PC-3 (cell line): Measurements from ENCODE around the gene ABCG1. TPM values are rescaled to one million over a fixed set of nuclear protein-coding genes. Genes with fewer than 3 reads are reported as not detected.

Experiments used
- ATAC-seq: fragments of 200-7000 bp; cut with Tn5 transposase; 2 replicates; pipeline ENCODE4 v1.9.1; 2020; ENCODE audit warnings: mild to moderate bottlenecking, moderate library complexity
- BruUV-seq: library from RNA; stranded (reverse); fragments of 400-500 nt; replicated peaks from 2 replicates; lab custom pipeline; 2021; lab: Mats Ljungman, UMichigan
- CTCF ChIA-PET: fragments of 300-600 bp; sonication (Branson Sonifier 250); formaldehyde crosslinking; loops from one replicate; lab custom pipeline; 2022; ENCODE audit warnings: antibody characterized with exemption; lab: Charles Lee
- POLR2A ChIA-PET: fragments of 300-600 bp; sonication (Branson Sonifier 250); formaldehyde crosslinking; loops from one replicate; lab custom pipeline; 2022; ENCODE audit warnings: antibody characterized with exemption; ENCODE audit not compliant: unreplicated experiment; lab: Charles Lee
- DNase-seq: peaks from one replicate; pipeline ENCODE4 v3.0.0-alpha.2; 2015
- H2AFZ ChIP-seq: fragments of 300-600 bp; sonication (generic); 2 replicates; pipeline ENCODE4 v1.6.0; 2016; ENCODE audit warnings: antibody characterized with exemption, low read length
- H3F3A ChIP-seq: fragments of 300-600 bp; sonication (generic); one replicate; pipeline ENCODE4 v1.6.0; 2017; ENCODE audit warnings: antibody characterized with exemption, low read length, control low read depth, mild to moderate bottlenecking; ENCODE audit not compliant: unreplicated experiment
- H3K27ac ChIP-seq: fragments of 300-600 bp; sonication (generic); 2 replicates; pipeline ENCODE4 v1.5.1; 2016; ENCODE audit warnings: mild to moderate bottlenecking, low read length
- H3K27me3 ChIP-seq: fragments of 300-600 bp; sonication (generic); 2 replicates; pipeline ENCODE4 v1.6.1; 2016; ENCODE audit warnings: low read length, mixed read lengths
- H3K36me3 ChIP-seq: fragments of 300-600 bp; sonication (generic); 2 replicates; pipeline ENCODE4 v1.6.1; 2016; ENCODE audit warnings: low read depth, mixed run types, low read length, mixed read lengths
- H3K4me1 ChIP-seq: fragments of 300-600 bp; sonication (generic); 2 replicates; pipeline ENCODE4 v1.5.1; 2016; ENCODE audit warnings: low read length; ENCODE audit not compliant: insufficient read depth
- H3K4me2 ChIP-seq: fragments of 300-600 bp; sonication (generic); 2 replicates; pipeline ENCODE4 v1.6.0; 2016; ENCODE audit warnings: low read length
- H3K4me3 ChIP-seq: fragments of 300-600 bp; sonication (generic); 2 replicates; pipeline ENCODE4 v1.5.1; 2016; ENCODE audit warnings: mild to moderate bottlenecking, low read length, mixed read lengths
- H3K79me2 ChIP-seq: fragments of 300-600 bp; sonication (generic); 2 replicates; pipeline ENCODE4 v1.6.1; 2017; ENCODE audit warnings: low read length, mixed read lengths
- H3K9ac ChIP-seq: fragments of 300-600 bp; sonication (generic); 2 replicates; pipeline ENCODE4 v1.6.0; 2016; ENCODE audit warnings: mild to moderate bottlenecking, low read length
- H3K9me2 ChIP-seq: fragments of 300-600 bp; sonication (generic); replicated peaks from 2 replicates; pipeline ENCODE4 v1.6.1; 2016; ENCODE audit warnings: mixed run types, low read length, mixed read lengths
- H3K9me3 ChIP-seq: fragments of 300-600 bp; sonication (generic); 2 replicates; pipeline ENCODE4 v1.6.1; 2016; ENCODE audit warnings: low read length, mixed read lengths
- H4K20me1 ChIP-seq: fragments of 300-600 bp; sonication (generic); 2 replicates; pipeline ENCODE4 v1.6.1; 2016; ENCODE audit warnings: low read length, mixed read lengths
- CTCF ChIP-seq: fragments of 300-600 bp; sonication (generic); conservative IDR thresholded peaks from 2 replicates; pipeline ENCODE4 v1.5.1; 2017; ENCODE audit warnings: antibody characterized with exemption, low read depth, mild to moderate bottlenecking, low read length
- EZH2 ChIP-seq: fragments of 300-600 bp; sonication (generic); IDR thresholded peaks from one replicate; pipeline ENCODE4 v1.6.1; 2017; ENCODE audit warnings: antibody characterized with exemption, mild to moderate bottlenecking, low read length; ENCODE audit not compliant: unreplicated experiment
- EZH2phosphoT487 ChIP-seq: fragments of 300-600 bp; sonication (generic); IDR thresholded peaks from 2 replicates; pipeline ENCODE4 v1.6.1; 2018; ENCODE audit warnings: mild to moderate bottlenecking, antibody characterized with exemption, low read length, borderline replicate concordance
- intact Hi-C: fragments of 100-400 bp; cut with micrococcal nuclease; formaldehyde crosslinking; loops from 2 replicates; pipeline ENCODE4 v1.9.0; 2023
- total RNA-seq: library from RNA; depleted of rRNA; stranded (reverse); fragments of >200 nt; gene quantifications from 2 replicates; pipeline ENCODE4 v1.2.3, GENCODE V29; 2014

The ABCG1 gene
- total RNA-seq, 1 experiment from 2014 or later = 0.66 TPM

GRCh38 chr21:42222386-42222785 lies 3.4 kb downstream of the ABCG1 start:
- BruUV-seq = no TSS peak
- no peak overlapping the region for H2AFZ ChIP-seq
- CTCF ChIA-PET = no interaction called here
- H3K27ac ChIP-seq = no peak overlapping the region
- ATAC-seq (no peak), DNase-seq (no peak)
- no peak overlapping the region for H3K4me3 ChIP-seq
- no peaks in the 10 kb centered on the region for H3F3A ChIP-seq
- intact Hi-C loops = no loop called here
- no peaks in the 10 kb centered on the region for H3K9me2 ChIP-seq
- peaks cover 2% of the 10 kb centered on the region; the same call in 1 of the 2 replicates for H3K4me1 ChIP-seq
- no peak for TF ChIP-seq CTCF
- no peak for TF ChIP-seq EZH2phosphoT487
- no peak for TF ChIP-seq EZH2
- H3K36me3 ChIP-seq = no peaks in the 10 kb centered on the region
- no peak overlapping the region for H3K4me2 ChIP-seq
- H3K9me3 ChIP-seq = no peaks in the 10 kb centered on the region
- H3K79me2 ChIP-seq = no peaks in the 10 kb centered on the region
- no peaks in the 10 kb centered on the region for H4K20me1 ChIP-seq
- H3K27me3 ChIP-seq = no peaks in the 10 kb centered on the region
- POLR2A ChIA-PET = no interaction called here
- H3K9ac ChIP-seq = no peak overlapping the region

- H2AFZ ChIP-seq = no peak overlapping the region
- no peaks in the 10 kb centered on the region for H3K36me3 ChIP-seq
- no peak overlapping the region for H3K27ac ChIP-seq
- H3K27me3 ChIP-seq = no peaks in the 10 kb centered on the region
- no peaks in the 10 kb centered on the region for H4K20me1 ChIP-seq
- no TSS peak for BruUV-seq
- H3K9me3 ChIP-seq = no peaks in the 10 kb centered on the region
- no peak for TF ChIP-seq EZH2phosphoT487
- TF ChIP-seq CTCF = no peak
- TF ChIP-seq EZH2 = no peak
- peaks cover 5% of the 10 kb centered on the region for H3K4me1 ChIP-seq
- no peak overlapping the region for H3K4me2 ChIP-seq
- no peaks in the 10 kb centered on the region for H3K79me2 ChIP-seq
- no peak for DNase-seq
- CTCF ChIA-PET = no interaction called here
- no peak overlapping the region for H3K4me3 ChIP-seq
- intact Hi-C loops = no loop called here
- no peaks in the 10 kb centered on the region for H3F3A ChIP-seq
- POLR2A ChIA-PET = no interaction called here
- no peak for ATAC-seq
- no peaks in the 10 kb centered on the region for H3K9me2 ChIP-seq
- no peak overlapping the region for H3K9ac ChIP-seq
Observed at GRCh38 chr21:42222821-42223390, 4.0 kb downstream of the ABCG1 start.

GRCh38 chr21:42223826-42224575 lies 5.1 kb downstream of the ABCG1 start:
- ChIA-PET CTCF (no interaction called here), POLR2A (no interaction called here)
- Histone ChIP-seq H3K27me3 (no peaks in the 10 kb centered on the region), H4K20me1 (no peaks in the 10 kb centered on the region), H2AFZ (no peak overlapping the region), H3K9me2 (no peaks in the 10 kb centered on the region), H3K4me3 (no peak overlapping the region), H3F3A (no peaks in the 10 kb centered on the region), H3K36me3 (no peaks in the 10 kb centered on the region), H3K9me3 (no peaks in the 10 kb centered on the region), H3K9ac (no peak overlapping the region), H3K4me2 (no peak overlapping the region), H3K27ac (no peak overlapping the region), H3K79me2 (no peaks in the 10 kb centered on the region), H3K4me1 (peaks cover 10% of the 10 kb centered on the region)
- DNase-seq (no peak), ATAC-seq (no peak)
- intact Hi-C loops = no loop called here
- TF ChIP-seq EZH2phosphoT487 (no peak), CTCF (no peak), EZH2 (no peak)
- no TSS peak for BruUV-seq
